SJCRH30 (cell line): ENCODE data around the gene ZNF268. TPM values are rescaled to one million over a fixed set of nuclear protein-coding genes. Genes with fewer than 3 reads are reported as not detected.

Experiments
- DNase-seq, 2 experiments: peaks; one replicate each; pipeline ENCODE4 v3.0.0-alpha.2; 2015 to 2020
- H3K27ac ChIP-seq: fragments of 250-450 bp; sonication (Bioruptor Pico); 2 replicates; pipeline ENCODE4 v1.5.1; 2020; ENCODE audit warnings: mild to moderate bottlenecking, moderate library complexity
- H3K27me3 ChIP-seq: fragments of 250-450 bp; sonication (Bioruptor Pico); 2 replicates; pipeline ENCODE4 v1.5.1; 2020; ENCODE audit warnings: mild to moderate bottlenecking, moderate library complexity
- H3K36me3 ChIP-seq: fragments of 250-450 bp; sonication (Bioruptor Pico); 2 replicates; pipeline ENCODE4 v1.5.1; 2020; ENCODE audit warnings: mild to moderate bottlenecking, moderate library complexity
- H3K4me1 ChIP-seq: fragments of 250-450 bp; sonication (Bioruptor Pico); 2 replicates; pipeline ENCODE4 v1.5.1; 2020; ENCODE audit warnings: mild to moderate bottlenecking, moderate library complexity
- H3K4me3 ChIP-seq: fragments of 250-450 bp; sonication (Bioruptor Pico); 2 replicates; pipeline ENCODE4 v1.5.1; 2020; ENCODE audit warnings: mild to moderate bottlenecking, moderate library complexity
- H3K9me3 ChIP-seq: fragments of 250-450 bp; sonication (Bioruptor Pico); replicated peaks from 2 replicates; pipeline ENCODE4 v1.5.1; 2020; ENCODE audit warnings: mild to moderate bottlenecking, moderate library complexity
- total RNA-seq: library from RNA; depleted of rRNA; stranded (reverse); fragments of >200 nt; shearing (Covaris generic); gene quantifications from 2 replicates; pipeline ENCODE4 v1.2.3, GENCODE V29; 2014; rRNA removed

The ZNF268 gene
- total RNA-seq: 6.3 and 8.3 TPM in 2 replicates

DNA sequence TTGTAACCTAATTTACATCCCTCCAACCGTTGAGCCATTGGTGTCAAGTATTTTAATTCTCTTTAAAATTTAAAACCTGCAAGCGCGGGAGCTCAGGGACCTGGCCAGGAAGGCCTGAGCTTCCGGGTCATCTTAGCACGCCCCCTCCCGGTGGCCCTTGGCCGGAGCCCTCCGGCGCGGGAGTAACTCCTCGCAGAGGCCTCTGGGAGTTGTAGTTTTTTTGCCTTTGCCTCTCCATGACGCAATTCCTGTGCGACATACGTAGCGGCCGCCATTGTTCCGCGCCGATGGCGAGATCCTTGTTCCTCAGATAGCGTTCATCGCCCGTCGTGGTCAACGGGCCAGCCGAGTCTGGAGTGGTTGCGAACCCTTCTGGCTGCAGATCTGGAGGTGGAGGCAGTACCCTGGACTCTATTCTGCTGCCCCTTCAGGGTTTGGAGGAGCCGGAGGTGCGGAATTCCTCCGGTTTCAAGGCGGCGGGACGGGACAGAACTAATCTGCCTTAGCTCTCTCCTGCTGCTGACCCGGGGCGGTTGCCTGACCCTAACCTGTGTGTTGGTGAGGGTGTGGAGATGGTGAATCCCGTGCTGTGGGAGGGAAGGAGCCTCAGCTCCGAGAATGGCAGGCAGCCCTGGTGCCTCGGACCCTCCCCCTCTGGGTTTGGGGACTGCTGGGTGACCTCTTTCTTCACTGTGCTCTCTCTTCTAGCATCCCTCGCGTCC lies at the start of gene ZNF268:
ZNF268 (plus strand) TSS at position 258 of the 722 bp plus-strand sequence. CDS start 503 bp downstream, outside the sequence.
- peaks cover 9% of the 10 kb centered on the region for H3K9me3 ChIP-seq
- H3K36me3 ChIP-seq: no peaks in the 10 kb centered on the region
- H3K4me3 ChIP-seq: peak within 1 kb of the TSS; percentile 70
- no peaks in the 10 kb centered on the region for H3K27me3 ChIP-seq
- peak; percentile 77 to 78 for DNase-seq
- no peaks in the 10 kb centered on the region for H3K4me1 ChIP-seq
- H3K27ac ChIP-seq: peak within 1 kb of the TSS; percentile 51

DNA sequence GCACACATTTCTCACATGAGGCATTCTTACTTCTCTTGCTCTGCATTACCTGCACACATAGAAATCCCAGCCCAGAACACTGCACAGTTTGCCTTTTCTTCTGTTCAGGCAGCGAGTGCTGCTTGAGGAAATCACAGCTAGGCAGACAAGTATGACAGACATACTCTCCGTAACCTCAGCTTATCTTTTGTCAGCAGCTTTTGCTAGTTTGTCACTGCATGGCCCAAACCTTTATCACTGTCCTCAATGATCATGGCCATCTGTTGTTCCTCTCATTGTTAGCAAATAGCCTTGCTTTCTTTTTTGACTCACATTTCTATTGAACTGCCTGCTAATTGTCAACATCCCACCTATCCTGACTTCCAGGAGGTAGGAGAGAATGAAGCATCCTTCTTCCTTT lies 45.5 kb upstream of the ZNF268 start:
- no peaks in the 10 kb centered on the region for H3K27me3 ChIP-seq
- no peak overlapping the region for H3K4me3 ChIP-seq
- no peak overlapping the region for H3K27ac ChIP-seq
- no peak for DNase-seq
- peaks cover 63% of the 10 kb centered on the region for H3K36me3 ChIP-seq
- H3K9me3 ChIP-seq: peaks cover 35% of the 10 kb centered on the region
- H3K4me1 ChIP-seq: no peaks in the 10 kb centered on the region

DNA sequence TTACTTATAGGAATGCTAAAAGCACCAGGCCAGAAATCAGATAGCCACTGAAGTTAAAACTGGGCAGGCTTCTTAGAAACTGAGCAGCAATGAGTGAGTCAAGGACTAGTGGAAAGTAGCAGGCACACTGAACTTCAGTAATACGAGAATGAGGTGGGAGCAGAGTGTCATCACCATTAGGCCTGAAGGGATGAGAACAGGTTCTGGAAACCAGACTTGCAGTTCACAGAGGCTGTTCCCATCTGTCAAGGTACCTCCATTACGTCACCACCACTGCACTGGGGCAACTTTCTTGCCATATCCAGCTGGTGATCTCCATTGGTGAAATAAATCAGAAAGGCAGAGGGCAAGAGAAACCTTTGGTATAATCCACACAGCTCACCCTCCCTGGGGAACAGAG lies 35.3 kb upstream of the ZNF268 start:
- Histone ChIP-seq H3K27ac (no peak overlapping the region), H3K4me1 (no peaks in the 10 kb centered on the region), H3K27me3 (no peaks in the 10 kb centered on the region), H3K9me3 (no peaks in the 10 kb centered on the region; the same call in 1 of the 2 replicates), H3K36me3 (peaks cover 68% of the 10 kb centered on the region), H3K4me3 (no peak overlapping the region)
- DNase-seq: no peak

DNA sequence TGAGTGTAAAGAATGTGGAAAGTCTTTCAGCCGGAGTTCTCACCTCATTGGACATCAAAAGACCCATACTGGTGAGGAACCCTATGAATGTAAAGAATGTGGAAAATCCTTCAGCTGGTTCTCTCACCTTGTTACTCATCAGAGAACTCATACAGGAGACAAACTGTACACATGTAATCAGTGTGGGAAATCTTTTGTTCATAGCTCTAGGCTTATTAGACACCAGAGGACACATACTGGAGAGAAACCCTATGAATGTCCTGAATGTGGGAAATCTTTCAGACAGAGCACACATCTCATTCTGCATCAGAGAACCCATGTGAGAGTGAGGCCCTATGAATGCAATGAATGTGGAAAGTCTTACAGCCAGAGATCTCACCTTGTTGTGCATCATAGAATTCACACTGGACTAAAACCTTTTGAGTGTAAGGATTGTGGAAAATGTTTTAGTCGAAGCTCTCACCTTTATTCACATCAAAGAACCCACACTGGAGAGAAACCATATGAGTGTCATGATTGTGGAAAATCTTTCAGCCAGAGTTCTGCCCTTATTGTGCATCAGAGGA lies 25.1 kb upstream of the ZNF268 start:
- H3K4me1 ChIP-seq: no peaks in the 10 kb centered on the region
- no peak overlapping the region for H3K4me3 ChIP-seq
- no peaks in the 10 kb centered on the region for H3K27me3 ChIP-seq
- H3K36me3 ChIP-seq: peaks cover 70% of the 10 kb centered on the region
- H3K27ac ChIP-seq: no peak overlapping the region
- DNase-seq: peak in 1 of 2 experiments; percentile 3
- H3K9me3 ChIP-seq: peaks cover 36% of the 10 kb centered on the region

DNA sequence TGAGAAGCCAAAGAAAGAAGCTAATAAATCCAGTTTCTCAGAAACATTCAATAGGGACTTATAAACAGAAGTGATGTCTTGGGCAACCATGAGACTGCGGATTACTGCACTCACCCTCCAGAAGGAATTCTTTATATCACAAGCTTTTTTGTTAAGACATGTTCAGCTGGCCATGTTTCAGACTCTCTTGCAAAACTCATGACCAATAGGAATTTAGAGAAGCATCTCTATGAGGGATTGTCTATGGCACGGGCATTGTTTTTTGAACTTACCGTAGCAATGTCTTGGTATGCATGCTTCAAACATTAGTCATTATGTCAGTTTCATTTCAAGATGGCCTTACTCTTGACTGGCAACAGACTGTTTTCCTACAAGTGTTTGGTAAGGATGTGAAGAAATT lies 15.5 kb upstream of the ZNF268 start:
- Histone ChIP-seq H3K4me3 (no peak overlapping the region), H3K27me3 (no peaks in the 10 kb centered on the region), H3K36me3 (no peaks in the 10 kb centered on the region), H3K9me3 (0 out of 2 replicates have a peak, but pooled peaks cover 3% of the 10 kb centered on the region), H3K4me1 (no peaks in the 10 kb centered on the region), H3K27ac (no peak overlapping the region)
- DNase-seq: no peak

DNA sequence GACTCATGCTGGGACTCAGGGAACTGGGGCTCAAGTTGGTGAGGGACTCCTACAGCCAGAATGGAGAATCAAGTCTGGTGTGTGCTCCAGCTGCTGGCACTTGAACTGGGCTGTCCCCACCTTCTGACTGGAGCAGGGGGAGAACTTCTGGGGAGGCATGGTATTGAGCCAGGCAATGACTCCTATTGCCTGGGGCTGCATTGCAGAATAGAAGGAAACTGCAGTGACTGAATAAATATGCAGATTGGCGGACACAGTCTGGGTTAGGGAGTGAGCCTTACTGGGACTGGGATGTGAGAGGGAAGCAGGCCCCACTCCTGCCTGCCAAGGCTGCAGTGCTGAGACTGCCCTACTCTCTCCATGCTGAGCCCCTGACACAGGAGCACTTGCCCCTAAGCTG lies 8.8 kb upstream of the ZNF268 start:
- DNase-seq: no peak
- Histone ChIP-seq H3K9me3 (peaks cover 3% of the 10 kb centered on the region; the same call in 1 of the 2 replicates), H3K4me3 (no peak overlapping the region), H3K36me3 (no peaks in the 10 kb centered on the region), H3K4me1 (no peaks in the 10 kb centered on the region), H3K27me3 (no peaks in the 10 kb centered on the region), H3K27ac (no peak overlapping the region)

DNA sequence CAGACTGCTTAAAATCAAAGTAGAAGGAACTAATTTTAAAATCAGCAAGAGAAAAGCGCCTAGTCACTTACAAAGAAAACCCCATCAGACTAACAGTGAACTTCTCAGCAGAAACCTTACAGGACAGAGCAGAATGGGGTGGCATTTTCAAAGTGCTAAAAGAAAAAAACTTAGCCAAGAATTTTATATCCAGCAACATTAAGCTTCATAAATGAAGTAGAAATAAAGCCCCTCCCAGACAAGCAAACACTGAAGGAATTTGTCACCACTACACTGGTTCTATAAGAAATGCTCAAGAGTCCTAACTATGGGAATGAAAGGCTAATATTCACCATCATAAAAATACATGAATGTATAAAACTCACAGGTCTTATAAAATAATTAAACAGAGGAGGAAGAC lies 6.4 kb upstream of the ZNF268 start:
- no peaks in the 10 kb centered on the region for H3K36me3 ChIP-seq
- H3K27me3 ChIP-seq: no peaks in the 10 kb centered on the region
- DNase-seq: no peak
- H3K4me3 ChIP-seq: no peak overlapping the region
- no peaks in the 10 kb centered on the region for H3K4me1 ChIP-seq
- peaks cover 3% of the 10 kb centered on the region for H3K9me3 ChIP-seq
- no peak overlapping the region for H3K27ac ChIP-seq

DNA sequence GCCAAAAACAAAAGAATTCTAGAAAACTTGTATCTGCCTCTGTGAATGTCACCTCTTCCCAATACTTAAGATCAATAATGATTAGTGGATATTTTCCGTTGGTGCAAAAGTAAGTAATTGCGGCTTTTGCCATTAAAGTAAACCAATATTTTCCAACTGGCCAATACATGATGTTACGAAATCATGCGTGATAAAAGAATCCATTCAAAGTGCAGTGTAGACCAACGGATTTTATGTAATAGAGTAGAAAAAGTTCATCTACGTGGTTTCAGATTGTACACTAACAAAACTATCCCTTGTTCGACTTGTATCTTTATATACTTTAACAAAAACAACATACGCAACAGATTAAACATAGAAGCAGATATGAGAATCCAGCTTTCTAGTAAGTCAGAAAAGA lies 626 bp upstream of the ZNF268 start:
- H3K4me1 ChIP-seq: no peaks in the 10 kb centered on the region
- no peaks in the 10 kb centered on the region for H3K36me3 ChIP-seq
- no peaks in the 10 kb centered on the region for H3K27me3 ChIP-seq
- H3K9me3 ChIP-seq: peaks cover 9% of the 10 kb centered on the region
- no peak overlapping the region for H3K27ac ChIP-seq
- DNase-seq: no peak
- H3K4me3 ChIP-seq: no peak overlapping the region

DNA sequence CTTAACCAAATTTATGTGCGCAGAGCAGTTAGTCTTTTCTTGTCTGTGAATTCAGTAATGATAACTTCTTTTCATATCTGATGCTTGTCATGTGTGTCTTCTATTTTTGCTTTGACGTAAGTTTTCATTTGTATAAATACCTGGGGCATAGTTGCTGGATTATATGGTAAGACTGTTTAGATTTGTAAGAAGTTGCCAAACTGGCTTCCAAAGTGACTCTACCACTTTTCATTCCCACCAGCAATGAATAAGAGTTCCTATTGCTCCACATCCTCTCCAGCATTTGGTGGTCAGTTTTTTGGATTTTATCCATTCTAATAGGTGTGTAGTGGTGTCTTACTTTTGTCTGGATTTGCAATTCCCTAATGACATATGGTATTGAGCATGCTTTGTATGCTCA lies 8.9 kb downstream of the ZNF268 start:
- Histone ChIP-seq H3K27ac (no peak overlapping the region), H3K4me1 (no peaks in the 10 kb centered on the region), H3K36me3 (peaks cover 29% of the 10 kb centered on the region), H3K9me3 (peaks cover 7% of the 10 kb centered on the region), H3K27me3 (no peaks in the 10 kb centered on the region), H3K4me3 (no peak overlapping the region)
- no peak for DNase-seq

DNA sequence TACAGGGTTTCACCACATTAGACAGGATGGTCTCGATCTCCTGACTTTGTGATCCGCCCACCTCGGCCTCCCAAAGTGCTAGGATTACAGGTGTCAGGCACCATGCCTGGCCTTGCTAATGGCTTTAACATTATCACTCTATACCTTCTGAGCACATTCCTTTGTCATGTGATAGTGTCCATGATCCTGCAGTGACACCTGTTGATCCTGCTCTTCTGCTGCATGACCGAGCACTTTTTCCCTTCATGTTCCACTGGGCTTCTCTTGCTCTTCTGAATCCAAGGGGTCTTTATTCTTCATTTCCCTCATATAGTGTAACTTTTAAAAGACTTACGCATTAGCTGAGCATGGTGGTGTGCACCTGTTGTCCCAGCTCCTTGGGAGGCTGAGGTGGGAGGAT lies 11.6 kb downstream of the ZNF268 start:
- Histone ChIP-seq H3K9me3 (peaks cover 9% of the 10 kb centered on the region), H3K36me3 (peaks cover 35% of the 10 kb centered on the region)

DNA sequence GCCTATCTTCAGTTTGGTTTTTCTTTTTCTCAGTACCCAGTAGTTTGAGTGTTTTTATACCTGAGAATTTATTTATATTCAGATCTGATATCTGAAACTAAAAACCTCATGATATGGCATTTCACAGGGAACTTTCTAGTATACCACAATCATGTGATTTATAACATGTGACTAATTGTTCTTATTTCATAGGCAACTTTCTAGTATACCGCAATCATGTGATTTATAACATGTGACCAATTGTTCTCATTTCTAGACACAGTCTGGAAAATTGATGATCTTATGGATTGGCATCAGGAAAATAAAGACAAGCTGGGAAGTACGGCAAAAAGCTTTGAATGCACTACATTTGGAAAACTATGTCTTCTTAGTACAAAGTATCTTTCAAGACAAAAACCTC lies 20.6 kb downstream of the ZNF268 start:
- no peaks in the 10 kb centered on the region for H3K27me3 ChIP-seq

More for the DNA sequence above, 11.6 kb downstream of the ZNF268 start:
- H3K27me3 ChIP-seq: no peaks in the 10 kb centered on the region
- H3K4me3 ChIP-seq: no peak overlapping the region
- H3K4me1 ChIP-seq: no peaks in the 10 kb centered on the region
- DNase-seq: no peak
- H3K27ac ChIP-seq: no peak overlapping the region

DNA sequence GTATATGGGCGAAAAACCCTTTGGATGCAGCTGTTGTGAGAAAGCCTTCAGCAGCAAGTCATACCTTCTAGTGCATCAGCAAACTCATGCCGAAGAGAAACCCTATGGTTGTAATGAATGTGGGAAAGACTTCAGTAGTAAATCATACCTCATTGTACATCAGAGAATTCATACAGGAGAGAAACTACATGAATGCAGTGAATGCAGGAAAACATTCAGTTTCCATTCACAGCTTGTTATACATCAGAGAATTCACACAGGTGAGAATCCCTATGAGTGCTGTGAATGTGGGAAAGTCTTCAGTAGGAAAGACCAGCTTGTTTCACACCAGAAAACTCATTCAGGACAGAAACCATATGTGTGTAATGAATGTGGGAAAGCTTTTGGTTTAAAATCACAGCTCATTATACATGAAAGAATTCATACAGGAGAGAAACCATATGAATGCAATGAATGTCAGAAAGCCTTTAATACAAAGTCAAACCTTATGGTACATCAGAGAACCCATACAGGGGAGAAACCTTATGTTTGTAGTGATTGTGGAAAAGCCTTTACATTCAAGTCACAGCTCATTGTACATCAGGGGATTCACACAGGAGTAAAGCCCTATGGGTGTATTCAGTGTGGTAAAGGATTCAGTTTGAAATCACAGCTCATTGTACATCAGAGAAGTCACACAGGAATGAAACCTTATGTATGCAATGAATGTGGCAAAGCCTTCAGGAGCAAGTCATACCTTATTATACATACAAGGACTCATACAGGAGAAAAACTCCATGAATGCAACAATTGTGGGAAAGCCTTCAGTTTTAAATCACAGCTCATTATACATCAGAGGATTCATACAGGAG lies 21.4 kb downstream of the ZNF268 start:
- no peak for DNase-seq
- Histone ChIP-seq H3K36me3 (peaks cover 25% of the 10 kb centered on the region), H3K9me3 (peaks cover 51% of the 10 kb centered on the region), H3K27ac (no peak overlapping the region), H3K27me3 (no peaks in the 10 kb centered on the region), H3K4me3 (no peak overlapping the region), H3K4me1 (no peaks in the 10 kb centered on the region)

More for the DNA sequence above, 20.6 kb downstream of the ZNF268 start:
- no peak for DNase-seq
- H3K9me3 ChIP-seq: peaks cover 51% of the 10 kb centered on the region
- no peak overlapping the region for H3K27ac ChIP-seq
- H3K4me1 ChIP-seq: no peaks in the 10 kb centered on the region
- no peak overlapping the region for H3K4me3 ChIP-seq
- peaks cover 25% of the 10 kb centered on the region for H3K36me3 ChIP-seq

DNA sequence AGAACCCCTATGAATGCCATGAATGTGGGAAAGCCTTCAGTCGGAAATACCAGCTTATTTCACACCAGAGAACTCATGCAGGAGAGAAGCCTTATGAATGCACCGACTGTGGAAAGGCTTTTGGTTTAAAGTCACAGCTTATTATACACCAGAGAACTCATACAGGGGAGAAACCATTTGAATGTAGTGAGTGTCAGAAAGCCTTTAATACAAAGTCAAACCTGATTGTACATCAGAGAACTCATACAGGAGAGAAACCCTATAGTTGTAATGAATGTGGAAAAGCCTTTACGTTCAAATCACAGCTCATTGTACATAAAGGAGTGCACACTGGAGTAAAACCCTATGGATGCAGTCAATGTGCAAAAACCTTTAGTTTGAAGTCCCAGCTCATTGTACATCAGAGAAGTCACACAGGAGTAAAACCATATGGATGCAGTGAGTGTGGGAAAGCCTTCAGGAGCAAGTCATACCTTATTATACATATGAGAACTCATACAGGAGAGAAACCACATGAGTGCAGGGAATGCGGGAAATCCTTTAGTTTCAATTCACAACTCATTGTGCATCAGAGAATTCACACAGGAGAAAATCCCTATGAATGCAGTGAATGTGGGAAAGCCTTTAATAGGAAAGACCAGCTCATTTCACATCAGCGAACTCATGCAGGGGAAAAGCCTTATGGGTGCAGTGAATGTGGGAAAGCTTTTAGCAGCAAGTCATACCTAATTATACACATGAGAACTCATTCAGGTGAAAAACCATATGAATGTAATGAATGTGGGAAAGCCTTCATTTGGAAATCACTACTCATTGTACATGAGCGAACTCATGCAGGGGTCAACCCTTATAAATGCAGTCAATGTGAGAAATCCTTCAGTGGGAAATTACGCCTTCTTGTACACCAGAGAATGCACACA lies 22.3 kb downstream of the ZNF268 start:
- DNase-seq: peak in 1 of 2 experiments; percentile 7
- Histone ChIP-seq H3K4me3 (no peak overlapping the region), H3K9me3 (peaks cover 54% of the 10 kb centered on the region)

DNA sequence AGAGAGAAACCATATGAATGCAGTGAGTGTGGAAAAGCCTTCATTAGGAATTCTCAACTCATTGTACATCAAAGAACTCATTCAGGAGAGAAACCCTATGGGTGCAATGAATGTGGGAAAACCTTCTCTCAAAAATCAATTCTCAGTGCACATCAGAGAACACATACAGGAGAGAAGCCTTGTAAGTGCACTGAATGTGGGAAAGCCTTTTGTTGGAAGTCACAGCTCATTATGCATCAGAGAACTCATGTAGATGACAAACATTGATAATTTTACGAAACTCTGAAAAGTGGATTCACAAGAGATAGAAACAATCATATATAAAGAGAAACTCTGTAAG lies 22.9 kb downstream of the ZNF268 start:
- Histone ChIP-seq H3K4me1 (no peaks in the 10 kb centered on the region), H3K36me3 (peaks cover 25% of the 10 kb centered on the region), H3K27me3 (no peaks in the 10 kb centered on the region), H3K9me3 (peaks cover 54% of the 10 kb centered on the region), H3K4me3 (no peak overlapping the region), H3K27ac (no peak overlapping the region)
- DNase-seq: no peak

More for the DNA sequence above, 22.3 kb downstream of the ZNF268 start:
- no peaks in the 10 kb centered on the region for H3K27me3 ChIP-seq
- no peaks in the 10 kb centered on the region for H3K4me1 ChIP-seq
- peaks cover 25% of the 10 kb centered on the region for H3K36me3 ChIP-seq
- H3K27ac ChIP-seq: no peak overlapping the region
